ENCODE measurements around the gene C2orf49. TPM values are rescaled to one million over a fixed set of nuclear protein-coding genes. Genes with fewer than 3 reads are reported as not detected.
A peak's percentile ranks its signal among the peaks of the same experiment; 100 is the strongest.

Gene C2orf49
- total RNA-seq, 1 experiment from 2014 or later, result 18.1 TPM

DNA sequence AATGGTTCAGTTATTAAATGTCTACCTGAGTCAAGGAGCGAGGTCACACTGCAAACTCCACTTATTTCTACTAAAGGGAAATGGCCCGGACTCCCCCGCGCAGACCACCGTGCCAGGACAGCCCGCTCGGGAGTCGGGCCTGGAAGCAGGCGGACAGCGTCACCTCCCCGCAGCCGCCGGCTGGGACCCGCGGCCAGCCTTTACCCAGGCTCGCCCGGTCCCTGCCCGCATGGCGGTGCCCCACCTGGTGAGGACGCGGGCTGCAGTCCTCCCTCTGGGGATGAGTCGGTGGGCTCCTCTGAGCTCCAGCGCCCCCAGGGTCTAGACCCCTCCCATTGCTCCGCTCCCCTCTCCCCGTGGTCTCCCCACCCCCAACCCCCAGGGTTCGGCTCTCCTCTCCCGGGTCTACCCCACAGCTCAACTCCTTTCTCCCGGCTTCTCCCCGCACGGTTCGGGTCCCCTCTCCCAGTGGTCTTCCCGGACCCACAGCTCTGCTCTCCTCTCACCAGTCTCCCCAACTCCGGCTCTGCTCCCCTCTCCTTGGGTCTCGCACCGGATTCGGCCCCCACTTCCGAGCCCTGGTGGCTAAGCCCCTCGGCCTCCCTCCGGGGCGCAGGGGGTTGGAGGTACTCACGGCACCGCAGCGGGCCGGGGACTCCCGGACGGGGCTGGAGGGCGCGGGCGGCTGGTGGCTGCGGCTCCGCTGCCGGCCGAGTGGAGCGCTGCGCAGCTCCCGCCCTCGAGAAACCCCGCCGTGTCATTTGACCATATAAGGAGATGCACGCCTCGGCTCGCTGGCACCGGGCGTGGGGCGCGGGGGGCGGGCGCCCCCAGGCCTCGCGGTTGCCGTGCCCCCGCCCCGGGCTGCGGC, 61.2 kb downstream of the C2orf49 start, which contains the start of gene FHL2:
TSS of gene FHL2 (minus strand) at position 716 of the 871 bp plus-strand sequence. CDS start 12,535 bp downstream, outside the sequence.
- H3K27me3 Mint-ChIP-seq (ENCODE audit: unreplicated experiment), result no peaks in the 10 kb centered on the region
- peaks cover 53% of the 10 kb centered on the region for H3K36me3 Mint-ChIP-seq (ENCODE audit: insufficient read depth, unreplicated experiment)
- peak; percentile 87 for DNase-seq
- no TSS peak for BruUV-seq (replicated peaks)
- H3K4me1 Mint-ChIP-seq (ENCODE audit: low read depth, unreplicated experiment), result peaks cover 37% of the 10 kb centered on the region
- H3K9me3 Mint-ChIP-seq (ENCODE audit: low read depth, unreplicated experiment), result no peaks in the 10 kb centered on the region
- H3K27ac Mint-ChIP-seq (ENCODE audit: unreplicated experiment), result peak within 1 kb of the TSS; percentile 74
- TF ChIP-seq, protein P1, sequence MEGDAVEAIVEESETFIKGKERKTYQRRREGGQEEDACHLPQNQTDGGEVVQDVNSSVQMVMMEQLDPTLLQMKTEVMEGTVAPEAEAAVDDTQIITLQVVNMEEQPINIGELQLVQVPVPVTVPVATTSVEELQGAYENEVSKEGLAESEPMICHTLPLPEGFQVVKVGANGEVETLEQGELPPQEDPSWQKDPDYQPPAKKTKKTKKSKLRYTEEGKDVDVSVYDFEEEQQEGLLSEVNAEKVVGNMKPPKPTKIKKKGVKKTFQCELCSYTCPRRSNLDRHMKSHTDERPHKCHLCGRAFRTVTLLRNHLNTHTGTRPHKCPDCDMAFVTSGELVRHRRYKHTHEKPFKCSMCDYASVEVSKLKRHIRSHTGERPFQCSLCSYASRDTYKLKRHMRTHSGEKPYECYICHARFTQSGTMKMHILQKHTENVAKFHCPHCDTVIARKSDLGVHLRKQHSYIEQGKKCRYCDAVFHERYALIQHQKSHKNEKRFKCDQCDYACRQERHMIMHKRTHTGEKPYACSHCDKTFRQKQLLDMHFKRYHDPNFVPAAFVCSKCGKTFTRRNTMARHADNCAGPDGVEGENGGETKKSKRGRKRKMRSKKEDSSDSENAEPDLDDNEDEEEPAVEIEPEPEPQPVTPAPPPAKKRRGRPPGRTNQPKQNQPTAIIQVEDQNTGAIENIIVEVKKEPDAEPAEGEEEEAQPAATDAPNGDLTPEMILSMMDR (IDR thresholded peaks at IDR 0.05; ENCODE audit: unreplicated experiment), result peak; percentile 47
- peak within 1 kb of the TSS; percentile 84 for H3K4me3 Mint-ChIP-seq (ENCODE audit: low read depth, unreplicated experiment)
- intact Hi-C loops (cut with micrococcal nuclease; ENCODE audit: unreplicated experiment), result no loop called here
- CTCF ChIA-PET, result interaction anchor here (0.7 to 0.8 kb wide), 2 partner anchors 8 to 122 kb away, joined by 3 read pairs; no protein-coding TSS in a partner anchor

Other genes with a start within 250 kb of the C2orf49 start
- not detected in 2 replicates for gene GPR45, start 95.8 kb upstream of the C2orf49 start, total RNA-seq (2022)
- 24.3 and 24.5 TPM in 2 replicates for gene TGFBRAP1, start 7.8 kb upstream of the C2orf49 start, total RNA-seq (2022)
- 51.9 and 67.4 TPM in 2 replicates for gene FHL2, start 61.5 kb downstream of the C2orf49 start, total RNA-seq (2022)

Measured in Calu3 (cell line).